Endothelial cell (in vitro differentiated cells): ENCODE data around the gene FASN. TPM values are rescaled to one million over a fixed set of nuclear protein-coding genes. Genes with fewer than 3 reads are reported as not detected.

ENCODE experiments used
- DNase-seq: peaks from one replicate; pipeline ENCODE4 v3.0.0; 2021; ENCODE audit warnings: low spot score
- H3K27ac Mint-ChIP-seq: one replicate; pipeline ENCODE4 v1.8.0; 2021; ENCODE audit warnings: mixed read lengths, inconsistent platforms; ENCODE audit not compliant: unreplicated experiment
- H3K27me3 Mint-ChIP-seq: one replicate; pipeline ENCODE4 v1.8.0; 2021; ENCODE audit warnings: mild to moderate bottlenecking, moderate library complexity, mixed read lengths, inconsistent platforms; ENCODE audit not compliant: unreplicated experiment
- H3K36me3 Mint-ChIP-seq: one replicate; pipeline ENCODE4 v1.8.0; 2021; ENCODE audit warnings: mild to moderate bottlenecking, low read depth, mixed read lengths, inconsistent platforms; ENCODE audit not compliant: unreplicated experiment
- H3K4me1 Mint-ChIP-seq: one replicate; pipeline ENCODE4 v1.8.0; 2021; ENCODE audit warnings: mild to moderate bottlenecking, mixed read lengths, inconsistent platforms; ENCODE audit not compliant: unreplicated experiment
- H3K4me3 Mint-ChIP-seq: one replicate; pipeline ENCODE4 v1.8.0; 2021; ENCODE audit warnings: mild to moderate bottlenecking, mixed read lengths, inconsistent platforms; ENCODE audit not compliant: unreplicated experiment
- H3K9me3 Mint-ChIP-seq: one replicate; pipeline ENCODE4 v1.8.0; 2021; ENCODE audit warnings: mixed read lengths, inconsistent platforms; ENCODE audit not compliant: unreplicated experiment
- CTCF ChIP-seq: fragments of 200-600 bp; sonication (generic); IDR thresholded peaks from one replicate; pipeline ENCODE4 v1.5.0; 2021; ENCODE audit warnings: antibody characterized with exemption; ENCODE audit not compliant: unreplicated experiment
- total RNA-seq: library from RNA; stranded (reverse); fragmentation: NEBNext Ultra II Directional; extraction: Animal tissue kit (Norgen Biotek cat#: 25700); gene quantifications from one replicate; pipeline ENCODE4 v1.2.1, GENCODE V29; 2021; ENCODE audit not compliant: unreplicated experiment

FASN gene
- total RNA-seq, 1 donor from 2014 or later: 400 TPM

- peak overlapping the region; percentile 62 for H3K4me3 Mint-ChIP-seq
- TF ChIP-seq CTCF: no peak
- no peaks in the 10 kb centered on the region for H3K9me3 Mint-ChIP-seq
- H3K4me1 Mint-ChIP-seq: no peaks in the 10 kb centered on the region
- no peak for DNase-seq
- H3K27me3 Mint-ChIP-seq: peaks cover 6% of the 10 kb centered on the region
- peaks cover 8% of the 10 kb centered on the region for H3K36me3 Mint-ChIP-seq
- H3K27ac Mint-ChIP-seq: no peak overlapping the region
Measured at GRCh38 chr17:82047914-82048570, 50.0 kb downstream of the FASN start.

DNA sequence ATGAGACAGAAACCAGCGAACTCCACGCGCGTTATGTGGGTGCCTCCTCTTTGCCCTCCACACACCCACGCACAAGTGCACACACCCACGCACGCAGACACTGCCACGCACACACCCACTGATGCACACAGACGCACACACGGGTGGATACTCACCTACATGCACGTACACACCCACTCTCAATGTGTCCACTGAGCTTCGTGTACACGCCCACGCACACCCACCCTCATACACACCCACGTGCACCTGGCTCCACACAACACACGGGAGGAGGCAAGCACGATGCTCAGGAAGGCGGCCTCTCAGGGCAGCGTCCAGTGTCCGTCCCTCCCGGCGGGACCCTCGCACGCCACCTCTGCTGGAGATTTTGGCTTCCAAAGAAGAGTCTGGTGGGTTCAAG, 50.7 kb downstream of the FASN start:
- no peak for TF ChIP-seq CTCF
- Mint-ChIP-seq H3K27me3 (peaks cover 6% of the 10 kb centered on the region), H3K27ac (no peak overlapping the region), H3K4me3 (peak overlapping the region; percentile 62), H3K9me3 (no peaks in the 10 kb centered on the region), H3K36me3 (peaks cover 8% of the 10 kb centered on the region), H3K4me1 (no peaks in the 10 kb centered on the region)
- no peak for DNase-seq

DNA sequence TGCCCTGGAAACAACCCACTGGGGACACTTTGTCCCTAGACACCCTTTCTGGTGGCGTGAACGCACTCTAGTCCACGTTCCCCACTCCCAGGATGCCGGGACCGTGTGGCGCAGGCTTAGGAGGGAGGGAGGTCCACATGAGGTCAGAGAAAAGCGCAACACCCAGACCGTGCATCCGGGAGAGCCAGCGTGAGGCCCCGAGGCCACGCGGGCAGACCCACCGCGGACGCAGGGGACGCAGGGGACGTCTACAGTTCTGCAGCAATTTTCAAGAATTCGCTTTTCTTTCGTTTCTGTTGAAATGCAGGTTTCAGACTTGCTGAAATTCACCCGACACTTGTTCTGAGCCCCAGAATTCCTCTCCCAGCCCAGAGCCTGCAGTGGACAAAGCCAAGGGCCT, 51.1 kb downstream of the FASN start:
- no peaks in the 10 kb centered on the region for H3K9me3 Mint-ChIP-seq
- TF ChIP-seq CTCF: no peak
- H3K27ac Mint-ChIP-seq: no peak overlapping the region
- H3K27me3 Mint-ChIP-seq: peaks cover 9% of the 10 kb centered on the region
- no peaks in the 10 kb centered on the region for H3K4me1 Mint-ChIP-seq
- H3K4me3 Mint-ChIP-seq: peak overlapping the region; percentile 62
- no peak for DNase-seq
- H3K36me3 Mint-ChIP-seq: peaks cover 8% of the 10 kb centered on the region

DNA sequence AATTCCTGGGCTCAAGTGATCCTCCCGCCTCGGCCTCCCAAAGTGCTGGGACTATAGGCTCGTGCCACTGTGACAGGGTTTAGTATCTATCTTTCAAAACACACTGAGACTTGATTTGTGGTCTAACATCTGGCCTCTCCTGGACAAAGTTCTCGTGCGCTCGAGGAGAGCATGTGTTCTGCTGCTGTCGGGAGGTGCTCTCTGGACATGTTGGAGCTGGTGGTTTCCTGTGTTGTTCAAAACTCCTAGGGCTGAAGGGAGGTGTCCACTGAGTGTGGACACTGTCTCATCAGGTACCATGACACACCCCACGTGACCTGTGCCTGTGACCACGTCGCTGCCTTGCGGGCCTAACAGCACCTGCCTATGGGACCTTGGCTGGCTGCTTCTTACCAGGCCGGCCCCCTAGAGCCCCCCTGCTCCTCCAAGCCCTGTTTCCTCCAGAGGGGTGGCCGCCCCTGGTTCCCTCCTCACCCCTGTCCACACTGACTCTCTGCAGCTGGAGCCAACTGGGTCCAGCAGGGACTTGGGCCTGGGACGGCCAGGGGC, 52.0 kb downstream of the FASN start:
- Mint-ChIP-seq H3K9me3 (no peaks in the 10 kb centered on the region), H3K36me3 (peaks cover 8% of the 10 kb centered on the region), H3K27ac (no peak overlapping the region), H3K4me3 (no peak overlapping the region), H3K27me3 (peaks cover 13% of the 10 kb centered on the region), H3K4me1 (no peaks in the 10 kb centered on the region)
- DNase-seq: no peak
- no peak for TF ChIP-seq CTCF

- Mint-ChIP-seq H3K9me3 (no peaks in the 10 kb centered on the region), H3K27me3 (peaks cover 12% of the 10 kb centered on the region), H3K36me3 (peaks cover 8% of the 10 kb centered on the region), H3K27ac (no peak overlapping the region), H3K4me1 (no peaks in the 10 kb centered on the region), H3K4me3 (no peak overlapping the region)
- no peak for TF ChIP-seq CTCF
- no peak for DNase-seq
Measured at GRCh38 chr17:82043507-82043906, 54.5 kb downstream of the FASN start.
